Activated CD4-positive, CD25-positive, alpha-beta regulatory T cell treated with anti-CD3 and anti-CD28 coated beads, Interleukin-2, amount 50 U/mL, for 72 hours (primary cell): ENCODE data around the gene SLC35C1.
"Not testable (repeated sequence)": the region's sequence is repeated elsewhere in the genome, so short reads cannot be mapped to it uniquely, and the experiment has no call there.

Experiments
- DNase-seq: peaks from one replicate; pipeline ENCODE4 v3.0.0; 2021

SLC35C1 gene

DNA sequence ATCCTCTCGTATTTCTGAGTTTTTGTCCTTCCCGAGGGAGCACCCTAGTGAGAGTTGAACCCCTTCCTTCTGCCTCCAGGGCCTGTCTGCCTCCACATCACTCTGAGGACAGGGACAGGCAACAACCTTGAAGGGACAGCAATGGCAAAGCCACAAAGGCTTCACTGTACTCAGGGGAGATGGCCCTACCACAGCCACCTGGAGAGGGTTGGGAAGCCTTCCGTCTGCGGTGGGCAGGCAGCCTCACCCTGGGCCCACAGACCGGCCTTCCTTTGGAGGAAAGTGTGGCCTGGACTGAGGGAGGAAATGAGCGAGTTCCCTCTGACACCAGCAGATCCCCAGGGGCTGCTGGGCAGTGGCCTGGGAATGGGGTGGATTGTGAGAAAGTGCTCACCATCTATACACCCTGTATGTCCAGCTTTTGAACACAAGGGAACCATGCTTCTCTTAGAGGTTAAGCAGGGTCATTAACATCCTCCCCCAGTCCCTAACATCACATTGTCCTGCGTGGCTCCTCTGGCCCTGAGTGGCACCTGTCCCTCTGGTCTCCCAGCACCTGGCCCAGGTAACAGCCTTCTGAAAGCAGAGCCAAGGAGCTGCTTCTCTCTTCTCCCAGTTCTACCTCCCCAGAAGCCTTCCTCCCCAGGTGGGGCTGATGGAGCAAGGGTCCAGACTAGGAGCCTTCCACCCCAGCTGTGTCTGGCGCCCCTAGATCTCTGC lies 6.8 kb downstream of the SLC35C1 start:
- no peak for DNase-seq

DNA sequence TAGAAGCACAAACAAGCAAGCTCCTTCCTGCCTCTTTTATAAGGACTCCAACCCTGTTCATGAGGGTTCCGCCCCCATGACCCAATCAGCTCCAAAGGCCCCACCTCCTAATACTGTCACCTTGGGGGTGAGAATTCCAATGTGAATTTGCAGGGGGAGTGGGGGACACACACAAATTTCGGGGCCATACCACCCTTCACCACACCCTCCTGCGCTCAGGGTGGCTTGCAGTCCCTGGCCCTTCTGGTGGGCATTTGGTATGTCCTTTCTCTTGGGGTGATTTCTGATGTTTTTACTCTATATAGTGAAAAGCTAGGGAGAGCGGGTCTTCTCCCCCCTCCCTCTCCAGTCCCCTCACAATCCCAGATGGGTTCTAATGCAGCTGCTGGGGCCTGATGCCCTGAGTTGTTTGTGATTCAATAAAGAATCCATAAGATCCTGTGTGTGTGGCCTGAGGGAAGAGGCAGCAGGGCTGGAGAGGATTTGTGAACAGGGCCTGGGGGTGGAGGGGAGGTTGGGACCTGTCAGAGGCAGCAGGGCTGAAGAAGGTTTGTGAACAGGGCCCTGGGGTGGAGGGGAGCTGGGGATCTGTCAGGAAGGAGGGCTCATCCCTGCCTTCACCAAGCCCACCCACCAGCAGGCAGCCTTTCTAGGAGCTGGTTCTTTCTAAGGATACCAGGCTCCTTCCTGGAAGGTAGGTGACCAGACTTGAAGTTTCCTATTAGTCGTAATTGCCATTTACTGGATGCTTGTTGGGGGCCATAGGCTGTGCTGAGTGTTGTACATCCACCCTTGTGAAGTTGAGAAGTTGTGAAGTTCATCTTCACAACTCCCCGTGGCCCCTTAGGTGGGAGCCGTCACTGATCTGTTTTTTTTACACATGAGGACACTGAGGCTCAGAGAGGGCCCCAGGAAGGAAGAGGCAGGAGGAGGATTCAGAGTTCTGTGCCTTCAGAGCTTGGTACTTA lies 7.9 kb downstream of the SLC35C1 start:
- no peak for DNase-seq

- no peak for DNase-seq
Measured at GRCh38 chr11:45815747-45816146, 10.8 kb downstream of the SLC35C1 start.

- no peak for DNase-seq
Measured at GRCh38 chr11:45816614-45817013, 11.7 kb downstream of the SLC35C1 start.

GRCh38 chr11:45817191-45817590 lies 12.2 kb downstream of the SLC35C1 start:
- DNase-seq, result no peak

DNA sequence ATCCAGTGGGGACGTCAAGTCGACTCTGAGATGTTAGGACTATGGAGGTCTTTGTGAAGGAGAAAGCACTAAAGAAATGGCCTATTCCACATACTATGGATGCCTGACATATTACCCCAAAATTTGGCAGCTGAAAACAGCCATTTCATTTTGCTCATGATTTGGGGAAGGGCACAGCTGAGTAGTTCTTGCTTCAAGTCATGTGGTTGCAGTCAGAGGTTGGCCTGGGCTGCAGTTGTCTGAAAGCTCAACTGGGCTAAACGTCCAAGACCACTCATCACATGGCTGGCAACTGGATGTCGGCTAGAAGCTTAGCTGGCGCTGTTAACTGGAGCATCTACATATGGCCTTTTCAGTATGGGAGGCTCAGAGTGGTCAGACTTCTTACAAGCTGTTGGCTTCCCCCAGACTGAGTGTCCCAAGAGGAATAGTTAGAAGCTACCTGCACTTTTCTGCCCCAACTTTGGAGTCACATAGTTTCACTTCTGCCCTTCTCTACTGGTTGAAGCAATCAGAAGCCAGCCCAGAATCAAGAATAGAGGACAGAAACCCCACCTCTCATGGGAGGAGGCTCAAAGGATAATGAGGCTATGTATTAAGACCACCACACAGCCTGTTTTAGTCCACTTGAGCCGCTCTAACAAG lies 14.1 kb downstream of the SLC35C1 start:
- no peak for DNase-seq

DNA sequence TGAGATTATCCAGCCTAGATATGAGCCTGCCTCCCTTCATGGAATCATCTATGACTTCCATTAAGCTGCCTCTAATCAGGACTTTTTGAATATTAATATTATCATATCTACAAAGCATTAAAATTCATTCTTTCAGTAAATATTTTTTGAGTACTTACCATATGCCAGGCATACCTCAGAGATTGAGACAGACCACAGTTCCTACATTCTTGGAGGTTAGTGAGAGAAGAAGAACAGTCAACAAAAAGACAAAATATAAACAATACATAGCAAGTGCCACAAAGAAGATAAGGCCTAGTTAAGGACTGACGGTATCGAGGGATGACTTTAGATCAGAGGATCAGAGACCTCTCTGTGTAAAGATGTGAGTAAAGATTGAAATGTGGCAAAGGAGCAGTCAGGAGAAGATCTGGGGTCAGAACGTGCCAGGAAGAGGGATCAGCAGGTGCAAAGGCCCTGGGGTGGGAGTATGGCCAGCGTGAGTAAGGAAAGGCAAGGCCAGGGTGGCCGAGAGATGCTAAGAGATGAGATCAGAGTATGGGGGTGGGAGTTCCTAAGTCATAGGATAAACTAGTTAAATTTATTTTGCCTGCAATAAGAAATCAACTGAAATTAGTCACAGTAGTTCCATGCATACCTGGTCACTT lies 15.4 kb downstream of the SLC35C1 start:
- no peak for DNase-seq

DNA sequence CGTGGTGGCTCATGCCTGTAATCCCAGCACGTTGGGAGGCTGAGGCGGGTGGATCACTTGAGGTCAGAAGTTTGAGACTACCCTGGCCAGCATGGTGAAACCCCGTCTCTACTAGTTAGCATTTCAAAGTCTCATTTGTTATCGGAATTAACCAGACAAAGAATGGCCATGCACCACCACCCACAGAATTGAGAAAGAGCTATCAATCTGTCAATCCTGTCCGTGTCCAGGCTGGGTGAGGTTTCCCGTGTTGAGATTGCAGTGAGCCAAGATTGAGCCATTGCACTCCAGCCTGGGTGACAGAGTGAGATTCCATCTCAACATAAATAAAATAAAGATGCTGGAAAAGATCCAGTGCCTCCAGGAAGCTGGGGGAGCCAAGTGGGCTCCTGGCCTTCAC lies 21.5 kb downstream of the SLC35C1 start:
- DNase-seq, result not testable (repeated sequence)

DNA sequence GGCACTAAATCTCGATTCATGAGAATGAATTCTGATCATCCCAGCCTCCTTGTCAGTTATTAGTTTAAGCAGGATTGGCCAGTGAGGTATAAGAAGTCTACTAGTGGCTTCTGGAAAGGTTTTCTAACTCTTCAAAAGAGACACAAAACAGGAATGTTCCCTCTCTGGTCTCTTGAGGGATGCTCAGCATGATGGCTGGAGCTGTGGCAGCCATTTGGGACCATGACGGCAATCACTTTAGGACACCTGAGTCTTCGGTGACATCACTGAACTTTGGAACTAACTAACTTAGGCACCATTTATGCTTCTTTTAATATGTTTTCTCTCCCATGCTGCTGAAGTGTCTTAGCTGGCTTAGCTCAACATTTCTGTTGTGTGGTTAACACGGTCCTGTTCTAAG lies 22.2 kb downstream of the SLC35C1 start:
- no peak for DNase-seq

DNA sequence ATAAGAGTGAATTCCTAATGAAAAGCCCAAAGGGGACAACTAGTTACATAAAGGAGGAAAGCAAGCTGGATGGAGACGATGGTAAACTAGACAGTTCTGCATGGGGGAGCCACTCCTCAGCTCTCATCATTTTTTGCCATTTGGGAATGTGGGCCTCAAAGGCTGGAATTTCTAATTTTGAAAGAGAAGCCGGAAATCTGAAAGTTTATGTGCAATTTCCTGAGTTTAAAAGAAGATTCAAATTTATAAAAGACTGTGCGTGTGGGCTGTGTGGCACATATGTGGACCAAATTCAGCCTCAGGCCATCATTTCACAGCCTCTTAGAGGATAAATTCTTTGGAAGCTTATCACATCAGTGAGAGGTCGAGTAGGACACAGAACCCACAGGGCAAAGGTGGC lies 24.0 kb downstream of the SLC35C1 start:
- DNase-seq, result no peak

DNA sequence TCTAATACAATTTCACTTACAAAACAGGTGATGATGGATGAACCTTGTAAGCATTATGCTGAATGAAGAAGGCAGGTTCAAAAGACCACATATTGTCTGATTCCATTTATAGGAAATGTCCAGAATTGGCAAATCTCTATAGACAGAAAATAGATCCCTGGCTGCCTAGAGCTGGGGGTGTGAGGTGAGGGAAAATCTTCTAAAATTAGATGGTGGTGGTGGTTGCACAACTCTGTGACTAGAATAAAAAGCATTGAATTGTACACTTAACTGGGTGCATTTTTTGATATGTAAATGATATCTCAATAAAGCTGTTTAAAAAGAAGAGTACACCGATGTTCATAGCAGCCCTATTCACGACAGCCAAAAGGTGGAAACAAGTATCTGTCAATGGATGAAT lies 25.6 kb downstream of the SLC35C1 start:
- no peak for DNase-seq

DNA sequence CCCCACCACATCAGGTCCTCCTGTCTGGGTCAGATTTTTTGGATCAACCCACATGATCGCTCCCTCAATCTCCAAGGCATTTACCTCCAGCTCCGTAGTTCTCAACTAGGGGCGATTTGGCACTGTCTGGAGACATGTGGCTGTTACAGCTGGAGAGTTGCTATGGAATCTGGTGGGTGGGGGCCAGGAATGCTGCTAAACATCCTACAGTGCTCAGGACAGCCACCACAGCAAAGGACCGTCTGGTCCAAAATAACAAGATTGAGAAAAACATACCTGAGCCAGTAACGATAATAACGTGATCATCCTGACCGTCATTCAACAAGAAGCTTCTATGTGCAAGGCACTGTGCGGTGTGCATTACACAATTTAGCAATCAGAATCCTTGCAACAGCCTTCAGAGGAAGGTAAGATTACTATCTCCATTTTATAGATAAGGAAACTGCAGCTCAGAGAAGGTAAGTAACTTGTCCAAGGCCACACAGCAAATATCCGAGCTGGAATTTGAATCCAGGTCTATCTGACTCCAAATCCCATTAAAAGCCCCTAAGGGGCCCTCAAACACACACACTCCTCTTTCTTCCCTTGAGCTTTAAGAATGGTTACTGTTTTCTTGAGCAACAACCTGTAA lies 28.0 kb downstream of the SLC35C1 start:
- DNase-seq, result no peak

DNA sequence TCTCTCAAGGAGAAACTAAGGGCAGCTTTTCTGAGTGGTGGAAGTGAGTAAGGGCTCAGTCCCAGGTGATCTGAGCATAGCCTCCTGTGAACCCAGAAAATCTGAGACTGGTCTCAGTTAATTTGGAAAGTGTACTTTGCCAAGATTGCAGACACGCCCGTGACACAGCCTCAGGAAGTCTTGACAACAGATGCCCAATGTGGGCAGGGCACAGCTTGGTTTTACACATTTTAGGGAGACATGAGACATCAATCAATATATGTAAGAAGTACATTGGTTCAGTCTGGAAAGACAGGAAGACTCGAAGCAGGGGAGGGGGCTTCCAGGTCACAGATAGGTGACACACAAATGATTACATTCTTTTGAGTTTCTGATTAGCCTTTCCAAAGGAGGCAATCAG lies 28.8 kb downstream of the SLC35C1 start:
- DNase-seq, result no peak

DNA sequence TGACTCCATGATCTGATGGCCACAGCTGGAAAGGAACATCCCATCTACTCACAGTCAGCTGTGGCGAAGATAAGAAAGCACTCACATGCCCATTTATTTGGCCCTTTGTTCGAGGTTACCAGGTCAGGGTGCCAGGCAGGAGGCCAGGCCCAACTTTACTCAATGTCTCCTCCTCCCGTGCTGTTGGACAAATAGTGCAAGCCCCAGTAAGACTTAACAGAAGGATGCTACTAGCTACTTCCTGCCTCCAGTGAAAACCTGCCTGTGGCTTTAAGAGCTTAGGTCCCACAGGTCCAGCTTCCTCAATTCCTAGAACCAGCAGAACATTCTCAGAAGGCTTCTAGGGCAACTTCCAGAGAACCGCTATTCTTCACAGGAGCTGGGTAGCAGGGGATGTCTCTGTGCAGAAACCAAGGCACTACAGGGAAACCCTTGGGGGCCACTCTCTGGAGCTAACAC lies 29.4 kb downstream of the SLC35C1 start:
- no peak for DNase-seq

DNA sequence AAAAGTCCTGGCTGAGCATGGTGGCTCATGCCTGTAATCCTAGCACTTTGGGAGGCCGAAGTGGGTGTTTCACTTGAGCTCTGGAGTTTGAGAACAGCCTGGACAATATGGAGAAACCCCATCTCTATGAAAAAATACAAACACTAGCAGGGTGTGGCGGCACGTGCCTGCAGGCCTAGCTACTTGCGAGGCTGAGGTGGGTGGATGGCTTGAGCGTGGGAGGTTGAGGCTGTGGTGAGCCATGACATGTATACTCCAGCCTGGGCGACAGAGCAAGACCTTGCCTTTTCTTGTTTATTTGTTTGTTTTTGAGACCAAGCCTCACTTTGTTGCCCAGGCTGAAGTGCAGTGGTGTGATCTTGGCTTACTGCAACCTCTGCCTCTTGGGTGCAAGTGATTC lies 34.3 kb downstream of the SLC35C1 start:
- no peak for DNase-seq

DNA sequence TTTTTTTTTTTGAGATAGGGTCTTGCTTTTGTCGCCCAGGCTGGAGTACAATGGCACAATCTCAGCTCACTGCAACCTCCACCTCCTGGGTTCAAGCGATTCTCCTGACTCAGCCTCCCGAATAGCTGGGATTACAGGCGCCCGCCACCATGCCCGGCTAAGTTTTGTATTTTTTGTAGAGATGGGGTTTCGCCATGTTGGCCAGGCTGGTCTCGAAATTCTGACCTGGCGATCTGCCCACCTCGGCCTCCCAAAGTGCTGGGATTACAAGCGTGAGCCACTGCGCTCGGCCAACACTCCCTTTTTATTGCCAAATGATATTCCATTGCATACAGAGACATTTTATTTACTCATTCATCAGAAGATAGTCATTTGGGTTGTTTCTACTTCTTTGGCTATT lies 35.3 kb downstream of the SLC35C1 start:
- not testable (repeated sequence) for DNase-seq

- peak; percentile 82 for DNase-seq
Measured at GRCh38 chr11:45843158-45843924, 38.4 kb downstream of the SLC35C1 start.

GRCh38 chr11:45844822-45845578 lies 40.1 kb downstream of the SLC35C1 start:
- no peak for DNase-seq

GRCh38 chr11:45846174-45846675 lies 41.3 kb downstream of the SLC35C1 start:
- no peak for DNase-seq
